CD4-positive, alpha-beta T cell (primary cell): ENCODE data around the gene RB1. TPM values are rescaled to one million over a fixed set of nuclear protein-coding genes. Genes with fewer than 3 reads are reported as not detected.

Experiments
- ATAC-seq: fragments of 200-7000 bp; cut with Tn5 transposase; one replicate; pipeline ENCODE4 v1.10.0; 2022; ENCODE audit warnings: mild to moderate bottlenecking; ENCODE audit not compliant: poor library complexity
- CTCF ChIA-PET: fragments of 350-600 bp; sonication (Branson Sonifier 250); formaldehyde crosslinking; loops from one replicate; lab custom pipeline; 2021; ENCODE audit warnings: antibody characterized with exemption, inconsistent platforms; lab: Charles Lee
- POLR2A ChIA-PET: fragments of 350-600 bp; sonication (Branson Sonifier 250); formaldehyde crosslinking; loops from one replicate; lab custom pipeline; 2021; ENCODE audit warnings: antibody characterized with exemption, inconsistent platforms; lab: Charles Lee
- DNase-seq, 14 experiments: peaks; one replicate each; pipeline ENCODE4 v3.0.0-alpha.2; 2013 to 2020; ENCODE audit warnings: mixed read lengths in 2 of 14
- H3K27ac ChIP-seq, 2 donors: one replicate each; pipeline versions ENCODE4 v1.5.1 to v1.7.0; 2013; ENCODE audit warnings: low read length in 2 of 2, low read depth in 1 of 2, mild to moderate bottlenecking in 1 of 2
- H3K27me3 ChIP-seq, 2 experiments: 1 replicate in 1 of 2; 2 replicates in 1 of 2; pipeline versions ENCODE4 v1.6.1 to v1.7.0; 2013; ENCODE audit warnings: low read length in 2 of 2, control low read depth in 1 of 2, mild to moderate bottlenecking in 1 of 2, moderate library complexity in 1 of 2; ENCODE audit not compliant: insufficient read depth in 2 of 2, control insufficient read depth in 1 of 2
- H3K36me3 ChIP-seq: one replicate; pipeline ENCODE4 v1.6.1; 2013; ENCODE audit warnings: low read length, control low read depth; ENCODE audit not compliant: insufficient read depth
- H3K4me1 ChIP-seq: one replicate; pipeline ENCODE4 v1.6.1; 2013; ENCODE audit warnings: low read length, control low read depth; ENCODE audit not compliant: insufficient read depth
- H3K4me3 ChIP-seq: one replicate; pipeline ENCODE4 v1.5.1; 2013; ENCODE audit warnings: mild to moderate bottlenecking, low read length, moderate library complexity
- H3K9me3 ChIP-seq, 2 experiments: 1 replicate in 1 of 2; 2 replicates in 1 of 2; pipeline versions ENCODE4 v1.6.1 to v1.7.0; 2013; ENCODE audit warnings: low read length in 2 of 2, mild to moderate bottlenecking in 2 of 2, control low read depth in 1 of 2, moderate library complexity in 1 of 2; ENCODE audit not compliant: control insufficient read depth in 1 of 2, insufficient read depth in 1 of 2
- H3K27ac Mint-ChIP-seq: one replicate; pipeline ENCODE4 v1.8.0; 2020; ENCODE audit warnings: mixed read lengths
- H3K27me3 Mint-ChIP-seq: one replicate; pipeline ENCODE4 v1.8.0; 2021; ENCODE audit warnings: mixed read lengths
- H3K36me3 Mint-ChIP-seq: one replicate; pipeline ENCODE4 v1.8.0; 2021; ENCODE audit warnings: low read depth, mixed read lengths
- H3K4me1 Mint-ChIP-seq: one replicate; pipeline ENCODE4 v1.8.0; 2021; ENCODE audit warnings: low read depth, mixed read lengths
- H3K4me3 Mint-ChIP-seq: one replicate; pipeline ENCODE4 v1.8.0; 2020; ENCODE audit warnings: mild to moderate bottlenecking, mixed read lengths
- H3K9me3 Mint-ChIP-seq: one replicate; pipeline ENCODE4 v1.8.0; 2020; ENCODE audit warnings: mixed read lengths
- CTCF ChIP-seq: fragments of 200-600 bp; IDR thresholded peaks from one replicate; pipeline ENCODE4 v1.8.0; 2022; ENCODE audit warnings: antibody characterized with exemption, mild to moderate bottlenecking
- intact Hi-C, 2 experiments: fragments of 100-400 bp; cut with DNase I in 1 of 2; cut with micrococcal nuclease in 1 of 2; formaldehyde crosslinking; loops; one replicate each; pipeline versions ENCODE4 v1.15.1 to v1.9.0; 2023 to 2025; cut with DNase I, micrococcal nuclease
- total RNA-seq, 174 experiments: library from RNA in 2 of 174; stranded (reverse) in 2 of 174; gene quantifications; one replicate each; pipeline ENCODE4 v1.2.3 and lab custom pipeline; 2021 to 2026

Gene RB1
- total RNA-seq, 2 experiments from 2014 or later: 14.9 to 18.4 TPM

GRCh38 chr13:48260970-48261369 lies 42.6 kb upstream of the RB1 start:
- Mint-ChIP-seq H3K4me1 (peaks cover 84% of the 10 kb centered on the region), H3K4me3 (no peak overlapping the region)
- ATAC-seq: no peak

GRCh38 chr13:48263196-48263595 lies 40.4 kb upstream of the RB1 start:
- Mint-ChIP-seq H3K27ac (peak overlapping the region; percentile 77), H3K27me3 (no peaks in the 10 kb centered on the region), H3K9me3 (no peaks in the 10 kb centered on the region), H3K4me1 (peaks cover 73% of the 10 kb centered on the region), H3K36me3 (peaks cover 72% of the 10 kb centered on the region), H3K4me3 (no peak overlapping the region)
- intact Hi-C loops: no loop called here
- ChIA-PET CTCF (interaction anchor here (0.7 kb wide), 1 partner anchor 37 kb away, joined by 3 read pairs; no protein-coding TSS in a partner anchor), POLR2A (interaction anchor here (0.6 to 1.6 kb wide), 5 partner anchors 9 to 137 kb away, joined by 3 to 5 read pairs (median 4); partner anchors contain the start of gene ITM2B)
- Histone ChIP-seq H3K36me3 (peaks cover 67% of the 10 kb centered on the region), H3K4me1 (peaks cover 14% of the 10 kb centered on the region), H3K27me3 (no peaks in the 10 kb centered on the region), H3K27ac (no peak overlapping the region), H3K4me3 (no peak overlapping the region), H3K9me3 (no peaks in the 10 kb centered on the region)
- no peak for ATAC-seq
- TF ChIP-seq CTCF: no peak
- no peak for DNase-seq

More at GRCh38 chr13:48260970-48261369, 42.6 kb upstream of the RB1 start:
- intact Hi-C loops: no loop called here
- Mint-ChIP-seq H3K27ac (no peak overlapping the region), H3K27me3 (no peaks in the 10 kb centered on the region), H3K36me3 (peaks cover 91% of the 10 kb centered on the region), H3K9me3 (no peaks in the 10 kb centered on the region)
- H3K4me3 ChIP-seq: no peak overlapping the region
- TF ChIP-seq CTCF: no peak
- no peak overlapping the region for H3K27ac ChIP-seq
- peaks cover 89% of the 10 kb centered on the region for H3K36me3 ChIP-seq
- peaks cover 14% of the 10 kb centered on the region for H3K4me1 ChIP-seq
- ChIA-PET POLR2A (no interaction called here), CTCF (interaction anchor here (1.6 kb wide), 1 partner anchor 319 kb away, joined by 5 read pairs; no protein-coding TSS in a partner anchor)
- no peaks in the 10 kb centered on the region for H3K9me3 ChIP-seq
- DNase-seq: no peak
- H3K27me3 ChIP-seq: no peaks in the 10 kb centered on the region

- Mint-ChIP-seq H3K27me3 (no peaks in the 10 kb centered on the region), H3K4me1 (peaks cover 67% of the 10 kb centered on the region), H3K27ac (peak overlapping the region; percentile 77), H3K36me3 (peaks cover 66% of the 10 kb centered on the region), H3K4me3 (peak overlapping the region; percentile 30), H3K9me3 (no peaks in the 10 kb centered on the region)
- CTCF ChIA-PET: interaction anchor here (0.7 to 1.6 kb wide), 2 partner anchors 36 to 48 kb away, joined by 3 read pairs; no protein-coding TSS in a partner anchor
- Histone ChIP-seq H3K4me3 (no peak overlapping the region), H3K27me3 (no peaks in the 10 kb centered on the region), H3K27ac (no peak overlapping the region), H3K4me1 (peaks cover 14% of the 10 kb centered on the region), H3K36me3 (peaks cover 63% of the 10 kb centered on the region), H3K9me3 (no peaks in the 10 kb centered on the region)
- DNase-seq: no peak
- POLR2A ChIA-PET: interaction anchor here (0.6 to 2.5 kb wide), 5 partner anchors 8 to 269 kb away, joined by 3 to 9 read pairs (median 4); partner anchors contain the start of genes ITM2B and RCBTB2
- ATAC-seq: no peak
- TF ChIP-seq CTCF: no peak
- intact Hi-C loops: no loop called here
These were observed 39.5 kb upstream of the RB1 start for GRCh38 chr13:48264058-48264457.
